Measurements from ENCODE around the gene PPP2R5B.

DNA sequence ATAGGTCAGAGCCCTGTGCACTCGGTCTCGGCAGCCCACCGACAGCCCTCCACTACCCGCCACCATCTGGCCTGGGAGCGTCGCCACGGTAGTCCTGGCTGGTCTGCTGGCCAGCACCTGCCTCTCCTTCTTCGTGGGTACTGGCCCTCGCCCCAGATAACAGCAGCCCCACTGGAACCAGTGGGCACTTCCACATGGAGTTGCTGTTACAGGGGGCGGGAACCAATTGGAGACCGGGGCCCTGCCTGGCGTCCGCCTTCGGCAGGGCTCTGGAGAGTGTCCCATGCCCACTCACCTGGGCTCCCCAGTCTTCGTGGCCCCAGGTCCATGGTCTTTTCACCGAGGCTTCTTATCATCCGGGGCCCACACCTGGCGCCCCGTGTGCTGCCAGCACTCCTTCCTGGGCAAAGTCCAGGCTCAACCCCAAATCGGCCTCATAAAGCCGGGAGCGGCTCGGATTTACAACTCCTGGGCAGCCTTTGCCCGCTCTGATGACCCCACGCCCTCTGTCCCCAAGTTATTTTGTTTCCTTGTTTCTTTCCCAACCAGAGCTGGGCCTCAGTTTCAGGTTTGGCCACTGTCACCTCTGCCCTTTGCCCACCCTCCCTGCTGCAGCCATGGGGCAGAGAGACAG is 33.2 kb upstream of the PPP2R5B start:
- no peak for TF ChIP-seq EZH2 (IDR thresholded peaks at IDR 0.05; ENCODE audit: borderline replicate concordance, low read length)
- TF ChIP-seq, protein P1, sequence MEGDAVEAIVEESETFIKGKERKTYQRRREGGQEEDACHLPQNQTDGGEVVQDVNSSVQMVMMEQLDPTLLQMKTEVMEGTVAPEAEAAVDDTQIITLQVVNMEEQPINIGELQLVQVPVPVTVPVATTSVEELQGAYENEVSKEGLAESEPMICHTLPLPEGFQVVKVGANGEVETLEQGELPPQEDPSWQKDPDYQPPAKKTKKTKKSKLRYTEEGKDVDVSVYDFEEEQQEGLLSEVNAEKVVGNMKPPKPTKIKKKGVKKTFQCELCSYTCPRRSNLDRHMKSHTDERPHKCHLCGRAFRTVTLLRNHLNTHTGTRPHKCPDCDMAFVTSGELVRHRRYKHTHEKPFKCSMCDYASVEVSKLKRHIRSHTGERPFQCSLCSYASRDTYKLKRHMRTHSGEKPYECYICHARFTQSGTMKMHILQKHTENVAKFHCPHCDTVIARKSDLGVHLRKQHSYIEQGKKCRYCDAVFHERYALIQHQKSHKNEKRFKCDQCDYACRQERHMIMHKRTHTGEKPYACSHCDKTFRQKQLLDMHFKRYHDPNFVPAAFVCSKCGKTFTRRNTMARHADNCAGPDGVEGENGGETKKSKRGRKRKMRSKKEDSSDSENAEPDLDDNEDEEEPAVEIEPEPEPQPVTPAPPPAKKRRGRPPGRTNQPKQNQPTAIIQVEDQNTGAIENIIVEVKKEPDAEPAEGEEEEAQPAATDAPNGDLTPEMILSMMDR (conservative IDR thresholded peaks at IDR 0.05 in 1 of 2, IDR thresholded peaks at IDR 0.05 in 1 of 2; ENCODE audit: extremely low read depth in 1 of 2, insufficient read depth in 1 of 2, low read depth in 1 of 2, low read length in 2 of 2): no peak

Measured in mammary epithelial cell (primary cell).